Suprapubic skin (tissue), 4 donors: ENCODE results near the gene IBA57. TPM values are rescaled to one million over a fixed set of nuclear protein-coding genes. Genes with fewer than 3 reads are reported as not detected.

Experiments
- DNase-seq, 2 donors: peaks; one replicate each; pipeline ENCODE4 v3.0.0-alpha.2; 2019; ENCODE audit warnings: low spot score in 2 of 2
- H3K27ac ChIP-seq: fragments of 200-600 bp; sonication (generic); one replicate; pipeline ENCODE4 v1.5.1; 2019
- H3K27me3 ChIP-seq: fragments of 200-600 bp; sonication (generic); one replicate; pipeline ENCODE4 v1.5.1; 2019
- H3K36me3 ChIP-seq: fragments of 200-600 bp; sonication (generic); one replicate; pipeline ENCODE4 v1.5.1; 2019
- H3K4me1 ChIP-seq: fragments of 200-600 bp; sonication (generic); one replicate; pipeline ENCODE4 v1.5.1; 2019
- H3K4me3 ChIP-seq: fragments of 200-600 bp; sonication (generic); one replicate; pipeline ENCODE4 v1.5.1; 2019; ENCODE audit warnings: mild to moderate bottlenecking
- H3K9me3 ChIP-seq: fragments of 200-600 bp; sonication (generic); one replicate; pipeline ENCODE4 v1.5.1; 2019
- CTCF ChIP-seq, 2 donors: fragments of 200-600 bp in 1 of 2; fragments of 450-650 bp in 1 of 2; sonication (generic) in 1 of 2; IDR thresholded peaks; one replicate each; pipeline ENCODE4 v1.5.1; 2016 to 2019; ENCODE audit warnings: antibody characterized with exemption in 2 of 2, mild to moderate bottlenecking in 1 of 2, moderate library complexity in 1 of 2
- EP300 ChIP-seq: sonication (generic); formaldehyde crosslinking; IDR thresholded peaks from one replicate; pipeline ENCODE4 v1.6.1; 2017; ENCODE audit warnings: antibody characterized with exemption
- POLR2A ChIP-seq, 2 donors: fragments of 450-650 bp; IDR thresholded peaks; one replicate each; pipeline ENCODE4 v1.6.1; 2017; ENCODE audit warnings: antibody characterized with exemption in 2 of 2, mild to moderate bottlenecking in 2 of 2, moderate library complexity in 2 of 2
- POLR2AphosphoS5 ChIP-seq, 3 donors: sonication (generic); formaldehyde crosslinking; IDR thresholded peaks; one replicate each; pipeline ENCODE4 v1.6.1; 2017; ENCODE audit warnings: antibody characterized with exemption in 3 of 3
- WGBS: methylation state at CpG from one replicate; pipeline ENCODE4 v1.1.5; 2018; 5-methylcytosine and 5-hydroxymethylcytosine counted together
- total RNA-seq, 4 donors: library from RNA; depleted of rRNA; stranded (reverse); fragments of >200 nt; gene quantifications; one replicate each; pipeline ENCODE4 v1.1.0, GENCODE V29; 2016

The IBA57 gene
- total RNA-seq, 4 donors from 2014 or later: 9.2 to 22.4 (median 12.4) TPM

- 62% methylated on average over 27 of the region's 98 CpGs for WGBS
- Histone ChIP-seq H3K4me3 (no peak overlapping the region), H3K27ac (no peak overlapping the region), H3K4me1 (peaks cover 57% of the 10 kb centered on the region), H3K27me3 (no peaks in the 10 kb centered on the region), H3K36me3 (no peaks in the 10 kb centered on the region), H3K9me3 (no peaks in the 10 kb centered on the region)
- no peak for DNase-seq
- no peak for TF ChIP-seq CTCF (IDR thresholded peaks at IDR 0.05)
- TF ChIP-seq POLR2A (IDR thresholded peaks at IDR 0.05): no peak
- no peak for TF ChIP-seq EP300
- TF ChIP-seq POLR2AphosphoS5 (IDR thresholded peaks at IDR 0.05): no peak
Observed at GRCh38 chr1:228158151-228159007, 7.2 kb upstream of the IBA57 start.

DNA sequence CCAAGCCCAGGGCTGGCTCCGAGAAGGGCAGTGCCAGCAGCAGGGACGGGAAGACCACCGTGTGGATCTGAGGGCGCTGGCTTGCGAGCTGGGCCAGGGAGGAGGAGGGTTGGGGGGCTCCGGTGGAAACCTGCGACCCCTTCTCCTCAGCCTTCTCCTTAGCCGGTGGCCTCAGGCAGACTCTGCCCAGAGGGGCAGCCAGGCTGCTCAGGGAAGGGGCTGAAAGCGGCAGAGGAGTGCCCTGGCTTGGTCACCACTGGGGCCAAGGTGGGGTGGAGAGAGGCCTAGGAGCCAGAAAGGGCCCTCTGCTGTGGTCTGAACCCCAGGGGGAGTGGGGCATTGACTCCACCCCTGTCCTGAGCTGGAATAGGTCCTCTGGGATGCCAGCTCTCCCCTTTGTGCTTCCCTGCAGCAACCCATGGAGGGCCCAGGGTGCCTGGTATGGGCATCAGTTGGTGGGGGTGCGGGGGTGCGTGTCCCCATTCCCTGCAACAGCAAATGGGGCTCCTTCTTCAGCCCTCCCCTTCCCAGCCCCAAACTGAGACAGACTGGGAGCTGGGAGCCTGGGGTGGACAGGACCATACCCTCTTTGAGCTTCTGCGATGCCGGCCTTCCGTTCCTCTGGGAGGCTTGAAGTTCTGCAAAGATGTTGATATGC, 6.5 kb upstream of the IBA57 start:
- peaks cover 60% of the 10 kb centered on the region for H3K4me1 ChIP-seq
- no peaks in the 10 kb centered on the region for H3K27me3 ChIP-seq
- no peaks in the 10 kb centered on the region for H3K36me3 ChIP-seq
- TF ChIP-seq POLR2AphosphoS5 (IDR thresholded peaks at IDR 0.05) (no peak), POLR2A (IDR thresholded peaks at IDR 0.05) (no peak), CTCF (IDR thresholded peaks at IDR 0.05) (no peak), EP300 (no peak)
- DNase-seq: no peak
- no peak overlapping the region for H3K4me3 ChIP-seq
- no peak overlapping the region for H3K27ac ChIP-seq
- WGBS: 77% methylated on average over 6 of the region's 14 CpGs
- H3K9me3 ChIP-seq: no peaks in the 10 kb centered on the region

DNA sequence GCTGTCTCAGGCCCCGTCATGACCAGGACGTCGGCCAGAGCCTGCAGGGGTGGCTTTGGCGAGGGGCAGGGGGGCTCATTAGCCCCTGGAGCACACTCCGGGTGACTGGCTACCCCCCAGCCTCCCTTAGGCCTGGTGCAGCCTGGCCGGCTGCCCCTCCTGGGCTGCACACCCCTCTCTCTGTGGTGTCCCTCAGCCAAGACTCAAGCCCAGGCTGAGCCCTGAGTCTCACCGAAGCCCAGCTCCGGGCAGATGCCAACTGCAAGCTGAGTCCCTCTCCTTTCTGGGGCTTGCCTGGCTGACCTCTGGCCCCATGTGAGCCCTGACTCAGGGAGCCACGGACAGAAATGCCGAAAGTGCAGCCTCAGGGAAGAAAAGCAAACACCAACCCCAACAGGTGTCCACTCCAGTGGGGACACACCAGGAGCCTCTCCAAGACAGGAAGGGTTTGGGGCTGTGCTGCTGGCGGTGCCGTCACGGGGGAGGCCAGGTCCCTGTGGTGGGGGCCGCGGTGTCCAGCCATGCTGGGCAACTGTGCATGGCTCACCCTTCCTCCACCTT, 5.3 kb upstream of the IBA57 start:
- H3K27me3 ChIP-seq: no peaks in the 10 kb centered on the region
- WGBS: 52% methylated on average over 5 of the region's 15 CpGs
- H3K9me3 ChIP-seq: no peaks in the 10 kb centered on the region
- peak in 1 of 2 donors; percentile 65 for DNase-seq
- no peaks in the 10 kb centered on the region for H3K36me3 ChIP-seq
- peak overlapping the region; percentile 100 for H3K27ac ChIP-seq
- TF ChIP-seq CTCF (IDR thresholded peaks at IDR 0.05) (no peak), POLR2AphosphoS5 (IDR thresholded peaks at IDR 0.05) (no peak), POLR2A (IDR thresholded peaks at IDR 0.05) (no peak), EP300 (no peak)
- H3K4me3 ChIP-seq: no peak overlapping the region
- H3K4me1 ChIP-seq: peaks cover 60% of the 10 kb centered on the region

DNA sequence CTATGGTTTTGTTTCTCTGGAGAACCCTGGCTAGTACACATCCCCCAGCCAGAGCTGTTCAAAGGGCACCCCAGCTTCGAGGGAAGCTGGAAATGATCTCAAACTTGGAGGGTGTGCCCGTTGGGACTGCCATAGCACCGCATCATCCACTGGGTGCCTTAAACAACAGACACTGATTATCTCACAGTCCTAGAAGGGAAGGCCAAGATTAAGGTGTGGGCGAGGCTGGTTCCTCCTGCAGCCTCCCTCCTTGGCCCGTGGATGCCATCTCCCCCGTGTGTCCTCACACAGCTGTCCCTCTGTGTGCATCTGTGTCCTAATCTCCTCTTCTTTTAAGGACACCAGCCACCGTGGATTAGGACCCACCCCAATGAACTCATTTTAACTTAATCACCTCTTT, 4.2 kb upstream of the IBA57 start:
- TF ChIP-seq POLR2AphosphoS5 (IDR thresholded peaks at IDR 0.05) (no peak), POLR2A (IDR thresholded peaks at IDR 0.05) (no peak), EP300 (no peak), CTCF (IDR thresholded peaks at IDR 0.05) (no peak)

DNA sequence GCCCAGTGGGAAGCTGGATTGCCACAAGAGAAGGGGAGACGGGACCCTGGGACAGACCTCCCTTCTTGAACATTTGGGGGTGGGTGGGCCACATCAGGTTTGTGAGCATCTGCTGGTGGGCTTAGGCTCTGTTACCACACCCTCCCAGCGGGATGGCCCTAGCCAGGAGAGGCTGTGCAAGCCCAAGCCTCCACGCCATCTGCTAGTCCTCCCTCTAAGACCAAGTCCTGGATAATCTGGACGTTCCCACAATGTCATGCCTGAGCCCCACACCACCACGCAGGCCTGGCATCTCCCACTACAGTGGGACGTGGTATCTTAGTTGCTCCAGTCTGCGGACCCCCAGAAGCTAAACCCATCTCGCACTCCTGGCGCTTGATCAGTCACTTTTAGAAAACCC, 3.7 kb upstream of the IBA57 start:
- H3K9me3 ChIP-seq: no peaks in the 10 kb centered on the region

More for the DNA sequence above, 4.2 kb upstream of the IBA57 start:
- no peaks in the 10 kb centered on the region for H3K9me3 ChIP-seq
- peak overlapping the region; percentile 100 for H3K27ac ChIP-seq
- no peak overlapping the region for H3K4me3 ChIP-seq
- DNase-seq: no peak
- no peaks in the 10 kb centered on the region for H3K36me3 ChIP-seq
- peaks cover 63% of the 10 kb centered on the region for H3K4me1 ChIP-seq
- no peaks in the 10 kb centered on the region for H3K27me3 ChIP-seq
- 30% methylated on average over 4 of the region's 7 CpGs for WGBS

More for the DNA sequence above, 3.7 kb upstream of the IBA57 start:
- whole genome bisulfite sequencing: 67% methylated on average over 5 of the region's 9 CpGs
- H3K4me1 ChIP-seq: peaks cover 68% of the 10 kb centered on the region
- H3K27ac ChIP-seq: peak overlapping the region; percentile 100
- no peaks in the 10 kb centered on the region for H3K36me3 ChIP-seq
- H3K27me3 ChIP-seq: no peaks in the 10 kb centered on the region
- no peak overlapping the region for H3K4me3 ChIP-seq
- TF ChIP-seq CTCF (IDR thresholded peaks at IDR 0.05): no peak
- TF ChIP-seq POLR2A (IDR thresholded peaks at IDR 0.05): no peak
- DNase-seq: peak in 1 of 2 donors; percentile 63
